Endodermal cell (in vitro differentiated cells): ENCODE measurements around the gene PAXIP1. TPM values are rescaled to one million over a fixed set of nuclear protein-coding genes. Genes with fewer than 3 reads are reported as not detected.

Source experiments
- DNase-seq: peaks from one replicate; pipeline ENCODE4 v3.0.0-alpha.2; 2017
- H3K27ac ChIP-seq: 2 replicates; pipeline ENCODE4 v1.5.1; 2013; ENCODE audit warnings: mild to moderate bottlenecking, low read depth, low read length, moderate library complexity
- H3K27me3 ChIP-seq: 2 replicates; pipeline ENCODE4 v1.6.1; 2013; ENCODE audit warnings: mild to moderate bottlenecking, low read length, moderate library complexity; ENCODE audit not compliant: insufficient read depth, control insufficient read depth, poor library complexity, severe bottlenecking
- H3K36me3 ChIP-seq: 2 replicates; pipeline ENCODE4 v1.7.0; 2013; ENCODE audit warnings: mild to moderate bottlenecking, low read length, moderate library complexity; ENCODE audit not compliant: control insufficient read depth, insufficient read depth
- H3K4me1 ChIP-seq: one replicate; pipeline ENCODE4 v1.7.0; 2013; ENCODE audit warnings: low read length; ENCODE audit not compliant: control insufficient read depth, insufficient read depth
- H3K4me3 ChIP-seq: 2 replicates; pipeline ENCODE4 v1.5.1; 2013; ENCODE audit warnings: mild to moderate bottlenecking, low read length, moderate library complexity
- H3K9ac ChIP-seq: 2 replicates; pipeline ENCODE4 v1.6.1; 2013; ENCODE audit warnings: mild to moderate bottlenecking, low read length, moderate library complexity; ENCODE audit not compliant: poor library complexity, severe bottlenecking; ENCODE audit errors: extremely low read depth
- H3K9me3 ChIP-seq: 2 replicates; pipeline ENCODE4 v1.6.1; 2013; ENCODE audit warnings: mild to moderate bottlenecking, low read length, moderate library complexity; ENCODE audit not compliant: control insufficient read depth
- H3K27ac Mint-ChIP-seq: 2 replicates; pipeline ENCODE4 v1.8.0; 2020; ENCODE audit warnings: mixed read lengths
- H3K27me3 Mint-ChIP-seq: 2 replicates; pipeline ENCODE4 v1.8.0; 2021; ENCODE audit warnings: mild to moderate bottlenecking, mixed read lengths; ENCODE audit not compliant: insufficient read depth
- H3K36me3 Mint-ChIP-seq: 2 replicates; pipeline ENCODE4 v1.8.0; 2020; ENCODE audit warnings: low read depth, mixed read lengths
- H3K4me1 Mint-ChIP-seq: 2 replicates; pipeline ENCODE4 v1.8.0; 2020; ENCODE audit warnings: mixed read lengths
- H3K4me3 Mint-ChIP-seq: 2 replicates; pipeline ENCODE4 v1.8.0; 2020; ENCODE audit warnings: mild to moderate bottlenecking, moderate library complexity, mixed read lengths
- H3K9me3 Mint-ChIP-seq: 2 replicates; pipeline ENCODE4 v1.8.0; 2020; ENCODE audit warnings: mild to moderate bottlenecking, mixed read lengths
- CTCF ChIP-seq: fragments of 200-600 bp; sonication (generic); conservative IDR thresholded peaks from 2 replicates; pipeline ENCODE4 v1.5.0; 2021; ENCODE audit warnings: antibody characterized with exemption, mild to moderate bottlenecking
- WGBS, 2 experiments: methylation state at CpG; one replicate each; pipeline versions ENCODE4 v1.1.5 to v1.1.7; 2013; ENCODE audit warnings: missing lambda C conversion rate in 2 of 2, mixed read lengths in 1 of 2; ENCODE audit not compliant: insufficient coverage in 1 of 2, insufficient read length in 1 of 2; 5-methylcytosine and 5-hydroxymethylcytosine counted together
- total RNA-seq, 2 donors: library from RNA; stranded (reverse); fragmentation: NEBNext Ultra II Directional in 1 of 2; extraction: Animal tissue kit (Norgen Biotek cat#: 25700) in 1 of 2; gene quantifications; 2 replicates in 1 of 2; 3 replicates in 1 of 2; pipeline ENCODE4 v1.2.1, GENCODE V29; 2021

PAXIP1 gene
- total RNA-seq, 2 donors from 2014 or later: 33.4 to 35.0 TPM

DNA sequence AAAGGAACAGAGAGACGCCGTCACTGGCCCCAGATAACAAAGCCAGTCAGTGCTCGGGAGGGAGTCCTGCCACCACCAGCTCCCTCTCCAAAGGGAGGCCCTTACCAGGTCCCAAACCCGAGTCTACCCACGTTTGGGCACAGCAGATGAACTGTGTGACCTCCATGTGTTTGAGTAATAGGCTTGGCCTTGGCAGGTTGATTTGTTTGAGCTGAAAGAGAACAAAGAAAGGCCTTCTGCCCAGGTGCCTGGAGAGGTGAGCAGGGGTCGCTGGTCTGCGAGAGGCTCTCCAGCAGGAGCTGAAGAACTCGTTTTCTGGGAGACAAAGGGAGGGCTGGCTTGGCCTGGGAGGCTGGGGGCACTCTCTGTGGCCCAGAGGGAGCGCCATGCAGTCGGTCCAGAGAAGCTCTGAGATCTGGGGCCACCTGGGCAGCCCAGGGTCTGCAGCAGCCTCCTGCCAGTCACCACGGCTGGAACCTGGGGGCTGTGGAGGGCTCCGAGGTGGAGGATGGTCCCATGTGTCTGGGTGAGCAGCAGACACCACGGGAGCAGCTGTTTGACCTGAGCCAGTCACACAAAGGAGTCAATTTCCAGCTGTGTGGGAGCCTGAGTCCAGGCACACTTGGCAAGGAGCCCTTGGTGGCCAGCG, 99.7 kb downstream of the PAXIP1 start:
- Mint-ChIP-seq H3K36me3 (no peaks in the 10 kb centered on the region), H3K27me3 (peaks cover 4% of the 10 kb centered on the region), H3K4me3 (no peak overlapping the region), H3K27ac (peak overlapping the region; percentile 74), H3K9me3 (peaks cover 33% of the 10 kb centered on the region), H3K4me1 (peaks cover 5% of the 10 kb centered on the region)
- 78 to 85% methylated on average over 9 to 14 of the region's 14 CpGs for WGBS, 2 experiments
- no peak for TF ChIP-seq CTCF
- DNase-seq: no peak
- Histone ChIP-seq H3K27me3 (no peaks in the 10 kb centered on the region), H3K27ac (peak overlapping the region; percentile 32), H3K9ac (no peak overlapping the region), H3K4me3 (no peak overlapping the region), H3K4me1 (peaks cover 5% of the 10 kb centered on the region), H3K36me3 (no peaks in the 10 kb centered on the region), H3K9me3 (peaks cover 5% of the 10 kb centered on the region)

DNA sequence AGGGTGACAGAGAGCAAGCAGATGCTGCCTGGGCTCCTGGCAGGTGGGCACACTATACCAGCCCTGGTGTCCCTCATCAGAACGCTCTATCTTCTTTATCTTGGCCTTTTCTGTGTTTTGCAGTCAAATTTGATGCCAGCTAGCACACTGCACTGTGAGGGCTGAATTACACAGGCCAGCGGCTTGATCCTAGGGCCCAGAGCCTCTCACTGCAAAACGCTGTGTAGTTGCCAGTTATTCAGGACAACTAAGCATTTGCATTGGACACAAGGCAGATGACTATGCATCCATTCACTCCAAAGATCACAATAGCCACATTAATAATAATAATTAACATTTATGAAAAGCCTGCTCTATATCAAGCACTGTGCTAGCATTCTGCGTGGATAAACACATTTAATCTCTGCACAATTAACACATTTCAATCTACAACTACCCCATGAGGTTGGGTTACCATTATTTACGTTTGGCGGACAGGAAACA, 100.3 kb downstream of the PAXIP1 start:
- Mint-ChIP-seq H3K4me3 (no peak overlapping the region), H3K4me1 (peaks cover 5% of the 10 kb centered on the region), H3K27me3 (peaks cover 1% of the 10 kb centered on the region), H3K9me3 (peaks cover 28% of the 10 kb centered on the region), H3K36me3 (no peaks in the 10 kb centered on the region), H3K27ac (no peak overlapping the region)
- Histone ChIP-seq H3K27ac (peak overlapping the region; percentile 32), H3K4me1 (peaks cover 5% of the 10 kb centered on the region), H3K27me3 (no peaks in the 10 kb centered on the region), H3K9me3 (peaks cover 5% of the 10 kb centered on the region), H3K9ac (no peak overlapping the region), H3K4me3 (no peak overlapping the region), H3K36me3 (no peaks in the 10 kb centered on the region)
- 81 to 94% methylated on average over 5 to 6 of the region's 6 CpGs for WGBS, 2 experiments
- no peak for DNase-seq
- no peak for TF ChIP-seq CTCF

DNA sequence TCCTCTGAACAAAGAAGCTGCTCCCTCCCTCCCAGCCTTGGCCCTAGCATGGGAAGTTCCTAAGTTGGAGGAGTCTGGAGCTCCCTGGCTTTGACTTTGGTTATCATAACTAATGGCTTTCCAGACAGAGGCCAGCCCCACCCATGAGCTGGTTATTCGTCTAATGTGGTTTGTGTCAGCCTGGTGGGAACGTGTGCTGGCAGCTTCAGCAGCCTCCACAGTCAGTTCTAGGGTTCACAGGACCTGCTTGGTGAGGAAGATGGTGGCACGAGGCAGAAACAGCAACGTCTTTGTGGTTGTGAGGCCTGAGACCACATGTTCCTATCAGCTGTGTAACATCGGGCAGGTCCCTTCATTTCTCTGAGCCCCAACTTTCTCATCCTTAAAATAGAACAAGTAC, 103.1 kb downstream of the PAXIP1 start:
- Mint-ChIP-seq H3K9me3 (peaks cover 7% of the 10 kb centered on the region), H3K4me3 (no peak overlapping the region), H3K27me3 (peaks cover 1% of the 10 kb centered on the region), H3K36me3 (no peaks in the 10 kb centered on the region), H3K4me1 (peaks cover 13% of the 10 kb centered on the region), H3K27ac (no peak overlapping the region)
- WGBS, 2 experiments: 88 to 93% methylated on average over 3 to 5 of the region's 5 CpGs
- Histone ChIP-seq H3K4me3 (no peak overlapping the region), H3K27ac (no peak overlapping the region), H3K9me3 (no peaks in the 10 kb centered on the region), H3K27me3 (no peaks in the 10 kb centered on the region), H3K4me1 (peaks cover 5% of the 10 kb centered on the region), H3K36me3 (no peaks in the 10 kb centered on the region), H3K9ac (no peak overlapping the region)
- no peak for TF ChIP-seq CTCF
- DNase-seq: no peak
